HG02623 (cell line): ENCODE results near the gene SLC25A38.

ENCODE experiments used
- ATAC-seq: cut with Tn5 transposase; IDR thresholded peaks from one replicate; pipeline ENCODE4 v1.9.1; 2021; ENCODE audit warnings: moderate library complexity; ENCODE audit not compliant: unreplicated experiment

The SLC25A38 gene

GRCh38 chr3:39428745-39429201 is 45.6 kb downstream of the SLC25A38 start:
- ATAC-seq, result no peak

- ATAC-seq, result no peak
These were observed 46.3 kb downstream of the SLC25A38 start for GRCh38 chr3:39429466-39429865.

- no peak for ATAC-seq
These were observed 49.2 kb downstream of the SLC25A38 start for GRCh38 chr3:39432342-39432741.

- no peak for ATAC-seq
These were observed 50.5 kb downstream of the SLC25A38 start for GRCh38 chr3:39433642-39434041.

- no peak for ATAC-seq
These were observed 51.4 kb downstream of the SLC25A38 start for GRCh38 chr3:39434574-39434973.

DNA sequence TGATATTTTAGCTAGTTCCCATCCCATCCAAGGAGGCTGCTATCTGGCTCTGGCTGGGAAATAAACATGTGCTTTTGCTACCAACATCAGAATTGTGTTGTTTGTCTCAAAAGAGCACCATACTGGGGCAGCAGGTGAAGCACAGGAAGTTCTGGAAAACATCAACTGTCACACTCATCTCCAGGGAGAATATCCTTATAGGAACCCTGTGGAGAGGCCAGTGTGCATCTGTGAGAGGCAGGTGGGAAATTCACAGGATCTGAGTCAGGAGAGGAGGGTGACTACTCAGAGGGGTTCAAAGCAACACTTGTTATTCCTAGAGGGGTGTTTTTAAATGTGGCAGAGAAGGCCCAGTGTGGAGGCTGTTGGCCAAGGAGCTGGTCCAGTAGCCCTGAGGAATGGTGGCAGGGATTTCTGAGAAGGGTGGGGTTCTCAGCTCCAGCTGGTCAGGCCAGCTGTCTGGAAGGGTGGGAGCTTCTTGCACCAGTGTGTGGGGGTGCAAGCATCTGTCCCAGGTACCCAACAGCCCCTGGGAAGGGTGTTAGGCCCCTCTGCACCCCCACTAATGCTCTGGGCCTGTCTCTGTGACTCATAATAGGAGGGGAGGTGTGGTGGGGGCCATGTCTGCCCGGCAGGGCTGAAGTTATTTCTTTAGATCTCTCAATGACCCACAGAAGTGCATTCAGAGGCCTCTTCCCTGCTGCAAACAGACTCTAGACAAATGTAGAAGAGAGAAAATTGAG is 52.0 kb downstream of the SLC25A38 start:
- no peak for ATAC-seq

DNA sequence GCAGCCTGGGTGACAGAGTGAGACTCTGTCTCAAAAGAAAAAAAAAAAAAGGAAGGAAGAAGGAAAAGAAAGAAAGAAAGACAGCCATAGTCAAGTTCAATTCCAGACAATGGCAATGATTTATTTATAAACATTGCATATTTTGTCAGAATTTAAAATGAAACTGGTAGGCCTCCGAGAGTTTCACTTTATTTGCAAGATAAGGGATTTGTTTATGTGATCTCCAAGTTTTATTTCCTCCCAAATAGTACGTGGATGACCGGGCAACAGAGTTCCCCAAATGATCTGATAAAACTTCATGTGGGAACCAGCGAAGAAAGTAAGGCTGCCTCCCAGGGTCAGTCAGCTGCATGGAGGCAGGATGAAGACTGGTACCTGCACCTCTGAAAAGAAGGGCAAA is 55.7 kb downstream of the SLC25A38 start:
- ATAC-seq, result no peak

GRCh38 chr3:39440316-39440715 is 57.1 kb downstream of the SLC25A38 start:
- no peak for ATAC-seq

DNA sequence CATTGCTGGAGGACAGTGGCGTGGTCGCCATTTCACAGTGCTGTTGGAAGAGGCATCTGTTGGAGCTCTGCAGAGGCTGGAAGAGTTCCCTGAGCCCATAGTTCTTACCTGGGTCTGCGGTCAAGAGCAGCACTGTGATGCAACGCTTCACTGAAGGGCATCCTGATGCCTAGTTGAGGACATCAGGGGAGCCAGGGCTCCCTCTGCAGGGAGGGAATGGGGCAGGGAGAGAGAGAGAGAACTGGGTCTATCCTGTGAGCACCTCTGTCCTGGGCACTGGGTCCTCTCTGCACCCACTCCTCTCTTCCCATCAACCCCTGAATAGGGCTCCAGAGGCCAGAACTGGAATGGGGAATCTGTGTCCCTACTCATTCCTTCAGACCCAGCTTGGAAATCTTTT is 60.4 kb downstream of the SLC25A38 start:
- no peak for ATAC-seq

- no peak for ATAC-seq
These were observed 62.8 kb downstream of the SLC25A38 start for GRCh38 chr3:39445927-39446326.

- ATAC-seq, result no peak
These were observed 63.3 kb downstream of the SLC25A38 start for GRCh38 chr3:39446444-39446843.
